Measurements from ENCODE around the gene KIFBP.
"Not testable (repeated sequence)": the region's sequence is repeated elsewhere in the genome, so short reads cannot be mapped to it uniquely, and the experiment has no call there.

Gene KIFBP

DNA sequence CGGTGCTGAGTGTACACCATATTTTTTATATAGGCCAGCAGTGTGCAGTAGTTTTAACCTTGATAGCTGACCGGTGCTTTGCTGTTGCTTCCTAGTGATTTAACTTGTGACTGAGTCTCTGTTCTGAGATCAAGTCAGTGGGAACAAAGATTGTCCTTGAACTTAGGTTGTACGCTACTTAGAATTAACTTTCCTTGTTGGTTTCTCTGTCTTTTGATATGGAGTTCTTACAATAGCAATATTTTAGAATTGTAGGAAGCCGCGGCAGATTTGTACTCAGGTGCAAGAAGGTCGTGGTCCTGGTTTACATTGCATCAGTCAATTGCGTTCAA is 31.4 kb upstream of the KIFBP start:
- peak overlapping the region; percentile 95 for H3K4me3 ChIP-seq (ENCODE audit: low read depth, low read length)
- TF ChIP-seq, protein P1, sequence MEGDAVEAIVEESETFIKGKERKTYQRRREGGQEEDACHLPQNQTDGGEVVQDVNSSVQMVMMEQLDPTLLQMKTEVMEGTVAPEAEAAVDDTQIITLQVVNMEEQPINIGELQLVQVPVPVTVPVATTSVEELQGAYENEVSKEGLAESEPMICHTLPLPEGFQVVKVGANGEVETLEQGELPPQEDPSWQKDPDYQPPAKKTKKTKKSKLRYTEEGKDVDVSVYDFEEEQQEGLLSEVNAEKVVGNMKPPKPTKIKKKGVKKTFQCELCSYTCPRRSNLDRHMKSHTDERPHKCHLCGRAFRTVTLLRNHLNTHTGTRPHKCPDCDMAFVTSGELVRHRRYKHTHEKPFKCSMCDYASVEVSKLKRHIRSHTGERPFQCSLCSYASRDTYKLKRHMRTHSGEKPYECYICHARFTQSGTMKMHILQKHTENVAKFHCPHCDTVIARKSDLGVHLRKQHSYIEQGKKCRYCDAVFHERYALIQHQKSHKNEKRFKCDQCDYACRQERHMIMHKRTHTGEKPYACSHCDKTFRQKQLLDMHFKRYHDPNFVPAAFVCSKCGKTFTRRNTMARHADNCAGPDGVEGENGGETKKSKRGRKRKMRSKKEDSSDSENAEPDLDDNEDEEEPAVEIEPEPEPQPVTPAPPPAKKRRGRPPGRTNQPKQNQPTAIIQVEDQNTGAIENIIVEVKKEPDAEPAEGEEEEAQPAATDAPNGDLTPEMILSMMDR (IDR thresholded peaks at IDR 0.05; ENCODE audit: low read depth, low read length) = no peak

DNA sequence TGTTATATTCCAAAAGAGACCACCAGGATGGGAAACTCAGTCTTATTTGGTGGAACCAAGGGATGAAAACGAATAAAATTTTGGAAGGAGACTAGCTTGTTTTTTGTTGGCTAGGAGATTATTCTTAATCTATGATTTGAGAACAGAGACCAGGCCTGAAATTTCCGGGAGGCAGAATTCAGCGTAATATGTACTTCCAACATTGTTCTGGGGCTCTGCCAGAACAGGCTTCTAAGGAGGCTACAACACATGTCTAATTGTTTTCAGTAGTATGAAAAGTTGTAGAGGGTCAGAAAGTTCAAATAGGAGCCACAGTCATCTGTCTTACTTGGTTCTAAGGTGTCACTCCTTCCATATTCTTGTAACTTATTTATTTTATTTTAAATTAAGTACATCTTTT is 30.9 kb upstream of the KIFBP start:
- H3K4me3 ChIP-seq (ENCODE audit: low read depth, low read length) = peak overlapping the region; percentile 95
- TF ChIP-seq, protein P1 (IDR thresholded peaks at IDR 0.05; ENCODE audit: low read depth, low read length) = no peak

DNA sequence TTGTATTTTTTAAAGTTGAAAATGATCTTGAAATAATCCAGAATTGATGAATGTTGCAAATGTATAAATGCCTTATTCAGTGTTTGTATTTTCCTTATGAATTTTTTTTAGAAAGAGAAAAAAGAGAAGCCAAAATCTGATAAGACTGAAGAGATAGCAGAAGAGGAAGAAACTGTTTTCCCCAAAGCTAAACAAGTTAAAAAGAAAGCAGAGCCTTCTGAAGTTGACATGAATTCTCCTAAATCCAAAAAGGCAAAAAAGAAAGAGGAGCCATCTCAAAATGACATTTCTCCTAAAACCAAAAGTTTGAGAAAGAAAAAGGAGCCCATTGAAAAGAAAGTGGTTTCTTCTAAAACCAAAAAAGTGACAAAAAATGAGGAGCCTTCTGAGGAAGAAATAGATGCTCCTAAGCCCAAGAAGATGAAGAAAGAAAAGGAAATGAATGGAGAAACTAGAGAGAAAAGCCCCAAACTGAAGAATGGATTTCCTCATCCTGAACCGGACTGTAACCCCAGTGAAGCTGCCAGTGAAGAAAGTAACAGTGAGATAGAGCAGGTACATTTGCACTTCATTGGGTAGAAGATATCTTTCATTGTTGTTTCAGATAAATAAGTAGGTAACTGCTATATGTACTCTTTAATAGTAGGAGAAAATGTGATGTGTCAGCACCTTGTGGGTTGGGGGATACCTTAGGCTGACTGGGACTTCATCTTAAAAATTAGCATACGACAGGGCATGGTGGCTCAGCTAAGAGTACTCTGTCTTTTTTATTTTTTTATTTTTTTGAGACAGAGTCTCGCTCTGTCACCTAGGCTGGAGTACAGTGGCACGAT is 28.7 kb upstream of the KIFBP start:
- no peak overlapping the region for H3K4me3 ChIP-seq (ENCODE audit: low read depth, low read length)
- TF ChIP-seq, protein P1 (IDR thresholded peaks at IDR 0.05; ENCODE audit: low read depth, low read length) = no peak

DNA sequence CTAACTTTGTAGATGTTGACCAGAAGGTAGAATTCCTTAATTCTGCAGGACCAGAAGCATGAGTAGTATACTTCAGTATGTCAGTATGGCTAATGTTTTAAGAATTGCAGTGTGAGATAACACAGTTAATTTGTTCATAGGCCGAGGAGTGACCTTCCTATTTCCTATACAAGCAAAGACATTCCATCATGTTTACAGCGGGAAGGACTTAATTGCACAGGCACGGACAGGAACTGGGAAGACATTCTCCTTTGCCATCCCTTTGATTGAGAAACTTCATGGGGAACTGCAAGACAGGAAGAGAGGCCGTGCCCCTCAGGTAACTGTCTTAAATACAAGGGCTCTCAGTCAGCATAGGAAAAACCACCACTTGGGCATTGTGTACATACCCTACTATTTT is 25.5 kb upstream of the KIFBP start:
- TF ChIP-seq, protein P1 (IDR thresholded peaks at IDR 0.05; ENCODE audit: low read depth, low read length) = no peak
- no peak overlapping the region for H3K4me3 ChIP-seq (ENCODE audit: low read depth, low read length)

DNA sequence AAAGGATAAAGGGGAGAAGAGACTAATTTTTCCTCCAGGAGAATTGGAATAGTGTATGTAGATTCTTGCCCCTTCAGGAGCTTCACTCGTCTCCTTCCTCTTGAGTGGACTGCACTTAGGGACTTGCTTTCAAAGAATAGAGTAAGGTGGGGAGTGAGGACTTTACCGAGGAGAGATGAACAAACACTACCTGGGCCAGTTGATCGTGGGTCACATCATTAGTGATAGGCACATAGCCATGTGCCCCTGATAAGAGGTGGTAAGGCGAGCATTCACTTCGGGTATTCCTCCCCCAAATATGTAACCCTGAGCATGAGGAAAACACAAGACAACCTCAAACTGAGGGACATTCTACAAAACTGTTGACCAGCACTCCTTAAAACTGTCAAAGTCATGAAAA is 14.6 kb upstream of the KIFBP start:
- TF ChIP-seq, protein P1 (IDR thresholded peaks at IDR 0.05; ENCODE audit: low read depth, low read length) = no peak
- no peak overlapping the region for H3K4me3 ChIP-seq (ENCODE audit: low read depth, low read length)

DNA sequence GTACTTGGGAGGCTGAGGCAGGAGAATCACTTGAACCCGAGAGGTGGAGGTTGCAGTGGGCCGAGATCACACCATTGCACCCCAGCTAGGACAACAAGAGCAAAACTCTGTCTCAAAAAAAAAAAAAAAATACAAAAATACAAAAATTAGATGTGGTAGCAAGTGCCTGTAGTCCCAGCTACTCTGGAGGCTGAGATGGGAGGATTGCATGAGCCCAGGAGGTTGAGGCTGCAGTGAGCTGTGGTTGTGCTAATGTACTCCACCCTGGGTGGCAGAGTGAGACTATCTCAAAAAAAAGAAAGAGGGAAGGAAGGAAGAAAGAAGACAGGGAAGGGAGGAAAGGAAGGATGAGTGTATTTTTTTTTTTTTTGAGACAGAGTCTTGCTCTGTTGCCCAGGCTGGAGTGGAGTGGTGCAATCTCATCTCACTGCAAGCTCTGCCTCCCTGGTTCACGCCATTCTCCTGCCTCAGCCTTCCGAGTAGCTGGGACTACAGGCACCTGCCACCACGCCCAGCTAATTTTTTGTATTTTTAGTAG is 12.6 kb upstream of the KIFBP start:
- not testable (repeated sequence) for H3K4me3 ChIP-seq (ENCODE audit: low read depth, low read length)

DNA sequence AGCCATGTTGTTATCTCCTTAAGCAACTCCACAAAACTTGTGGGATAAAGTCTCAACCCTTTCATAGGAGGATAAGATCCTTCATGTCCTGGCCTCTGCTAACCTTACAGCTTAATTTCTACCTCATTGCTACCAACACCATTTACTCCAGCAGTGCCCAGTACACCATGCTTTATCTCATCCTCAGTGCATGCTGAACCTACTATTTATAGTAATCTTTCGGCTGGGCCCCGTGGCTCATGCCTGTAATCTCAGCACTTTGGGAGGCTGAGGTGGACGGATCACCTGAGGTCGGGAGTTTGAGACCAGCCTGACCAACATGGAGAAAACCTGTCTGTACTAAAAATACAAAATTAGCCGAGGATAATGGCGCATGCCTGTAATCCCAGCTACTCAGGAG is 8.9 kb upstream of the KIFBP start:
- H3K4me3 ChIP-seq (ENCODE audit: low read depth, low read length) = not testable (repeated sequence)

DNA sequence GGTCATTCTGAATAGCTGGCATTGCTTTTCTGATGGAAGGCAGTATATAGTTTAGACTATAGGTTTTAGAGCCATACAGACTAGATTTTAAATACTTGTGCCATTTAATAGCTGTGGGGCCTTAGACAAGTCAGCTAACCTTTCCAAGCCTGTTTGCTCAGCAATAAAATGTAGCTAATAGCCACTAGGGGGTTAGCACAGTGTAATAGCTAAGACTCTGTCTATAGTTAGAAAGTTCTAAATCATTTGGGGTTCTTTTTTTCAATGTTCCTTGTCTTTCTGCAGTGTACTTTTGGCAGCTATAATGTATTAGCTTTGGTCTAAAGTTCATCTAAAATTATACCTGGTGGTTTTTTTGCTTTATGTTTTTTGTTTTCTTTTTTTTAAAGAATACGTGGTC is 7.5 kb upstream of the KIFBP start:
- TF ChIP-seq, protein P1 (IDR thresholded peaks at IDR 0.05; ENCODE audit: low read depth, low read length) = 0 out of 2 replicates have a peak, but pooled peaks have one; percentile 2
- no peak overlapping the region for H3K4me3 ChIP-seq (ENCODE audit: low read depth, low read length)

All from WI38 (cell line).